H1 (cell line): ENCODE results near the gene COL6A1. TPM values are rescaled to one million over a fixed set of nuclear protein-coding genes. Genes with fewer than 3 reads are reported as not detected.

Experiments used
- HDAC6 ChIP-seq: IDR thresholded peaks from one replicate; pipeline ENCODE4 v1.7.1; 2012; ENCODE audit warnings: low read depth, mild to moderate bottlenecking, inconsistent platforms, low read length, moderate library complexity
- POLR2A ChIP-seq, 2 experiments: IDR thresholded peaks; 1 replicate in 1 of 2; 2 replicates in 1 of 2; pipeline ENCODE4 v1.6.1; 2011; ENCODE audit warnings: low read depth in 2 of 2, low read length in 2 of 2, mild to moderate bottlenecking in 2 of 2; ENCODE audit errors: control extremely low read depth in 1 of 2
- POU5F1 ChIP-seq: IDR thresholded peaks from 2 replicates; pipeline ENCODE4 v1.6.1; 2011; ENCODE audit warnings: low read depth, mild to moderate bottlenecking, low read length, moderate library complexity
- SIRT6 ChIP-seq: IDR thresholded peaks from one replicate; pipeline ENCODE4 v1.7.1; 2012; ENCODE audit warnings: low read length, inconsistent platforms
- TAF7 ChIP-seq: optimal IDR thresholded peaks from 2 replicates; pipeline ENCODE3; 2011; ENCODE audit warnings: low read depth, mild to moderate bottlenecking, inconsistent platforms, low read length, moderate library complexity, borderline replicate concordance
- TBP ChIP-seq: IDR thresholded peaks from 2 replicates; pipeline ENCODE4 v1.6.1; 2011; ENCODE audit warnings: low read depth, low read length, improper control_type of control experiment
- USF2 ChIP-seq: IDR thresholded peaks from 2 replicates; pipeline ENCODE4 v1.6.1; 2011; ENCODE audit warnings: low read length, improper control_type of control experiment
- polyA plus RNA-seq, 7 experiments: library from polyadenylated mRNA; depleted of rRNA in 3 of 7; stranded (reverse) in 5 of 7; unstranded in 2 of 7; fragments of >200 nt in 5 of 7; fragments of 200-250 nt in 2 of 7; gene quantifications; 1 replicate in 5 of 7; 2 replicates in 1 of 7; 4 replicates in 1 of 7; pipeline versions ENCODE4 v1.2.1 to v1.2.3, GENCODE V29; 2011 to 2013; ENCODE audit warnings: missing spikeins in 2 of 7, mixed read lengths in 2 of 7
- total RNA-seq: library from RNA; stranded (reverse); fragmentation: NEBNext Ultra II Directional; extraction: Animal tissue kit (Norgen Biotek cat#: 25700); gene quantifications from 2 replicates; pipeline ENCODE4 v1.2.1, GENCODE V29; 2021

Gene COL6A1
- total and polyA plus RNA-seq, 2 of the 8 experiments (the other 6 are each of a cell fraction or from before 2014, with no cell fraction given): 100 to 115 TPM

- no peak for TF ChIP-seq SIRT6
- TF ChIP-seq HDAC6: no peak
- no peak for TF ChIP-seq TAF7
- TF ChIP-seq POLR2A (IDR thresholded peaks at IDR 0.05; ENCODE audit: control extremely low read depth in 1 of 2, low read depth in 2 of 2, low read length in 2 of 2): no peak
- TF ChIP-seq TBP: no peak
- TF ChIP-seq POU5F1: no peak
- no peak for TF ChIP-seq USF2
Observed at GRCh38 chr21:46040707-46041106, 59.1 kb downstream of the COL6A1 start (continued).
